ENCODE results near the gene ADAMTS10. TPM values are rescaled to one million over a fixed set of nuclear protein-coding genes. Genes with fewer than 3 reads are reported as not detected.

The ADAMTS10 gene
- total RNA-seq, 6 experiments from 2014 or later, result 5.0 to 12.2 (median 9.3) TPM

Other genes with a start within 250 kb of the ADAMTS10 start
- 100 to 1,000 TPM in 3 of 6 experiments, 10 to 100 TPM in 2, 1 to 10 TPM in 1; 2.3 to 204 (median 125) TPM for gene ANGPTL4, start 246.6 kb downstream of the ADAMTS10 start, total RNA-seq
- gene RAB11B, start 220.4 kb downstream of the ADAMTS10 start, total RNA-seq, result 10 to 100 TPM; 27.2 to 58.0 (median 54.2) TPM
- gene MARCHF2, start 197.4 kb downstream of the ADAMTS10 start, total RNA-seq, result 100 to 1,000 TPM in 2 of 6 experiments, 10 to 100 TPM in 4; 22.5 to 146 (median 32.3) TPM
- gene HNRNPM, start 165.7 kb downstream of the ADAMTS10 start, total RNA-seq, result 10 to 100 TPM; 31.8 to 82.5 (median 58.6) TPM
- gene PRAM1, start 108.1 kb downstream of the ADAMTS10 start, total RNA-seq, result 1 to 10 TPM in 5 of 6 experiments, under 1 TPM in 1; 0.74 to 3.3 (median 1.5) TPM
- 10 to 100 TPM in 4 of 6 experiments, 1 to 10 TPM in 2; 9.5 to 17.4 (median 11.9) TPM for gene ZNF414, start 96.5 kb downstream of the ADAMTS10 start, total RNA-seq
- 10 to 100 TPM in 4 of 6 experiments, 1 to 10 TPM in 2; 7.9 to 21.5 (median 10.2) TPM for gene MYO1F, start 33.3 kb downstream of the ADAMTS10 start, total RNA-seq
- gene NFILZ, start 19.9 kb upstream of the ADAMTS10 start, total RNA-seq, result not detected
- not detected for gene ACTL9, start 88.1 kb upstream of the ADAMTS10 start, total RNA-seq
- not detected for gene OR2Z1, start 110.9 kb upstream of the ADAMTS10 start, total RNA-seq
- gene ZNF558, start 221.6 kb upstream of the ADAMTS10 start, total RNA-seq, result 10 to 100 TPM in 3 of 6 experiments, 1 to 10 TPM in 3; 6.9 to 15.9 (median 9.9) TPM
- gene MBD3L1, start 221.7 kb upstream of the ADAMTS10 start, total RNA-seq, result not detected

Data from right lobe of liver (tissue), 5 donors.